ENCODE data around the gene SNAP29.

- TF ChIP-seq CTCF (conservative IDR thresholded peaks at IDR 0.05 in 1 of 2, IDR thresholded peaks at IDR 0.05 in 1 of 2; ENCODE audit: extremely low read depth in 1 of 2, insufficient read depth in 1 of 2, low read depth in 1 of 2, low read length in 2 of 2), result no peak
- TF ChIP-seq EZH2 (IDR thresholded peaks at IDR 0.05; ENCODE audit: borderline replicate concordance, low read length), result no peak
These were observed 46.7 kb upstream of the SNAP29 start for GRCh38 chr22:20811971-20812660.
